ENCODE measurements around the gene GIMAP8.
"Not testable (repeated sequence)": the region's sequence is repeated elsewhere in the genome, so short reads cannot be mapped to it uniquely, and the experiment has no call there.

GIMAP8 gene

GRCh38 chr7:150514748-150515222 is 64.4 kb downstream of the GIMAP8 start, which contains the start of gene GIMAP7:
Gene GIMAP7, plus strand, starts transcription at chr7:150514872. Its CDS starts 5,103 bp downstream, at chr7:150519975.
- no peak for DNase-seq (ENCODE audit: low spot score)

GRCh38 chr7:150515248-150516147 is 65.1 kb downstream of the GIMAP8 start:
- DNase-seq (ENCODE audit: low spot score) = no peak

GRCh38 chr7:150516956-150517745 is 66.7 kb downstream of the GIMAP8 start:
- no peak for DNase-seq (ENCODE audit: low spot score)

- no peak for DNase-seq (ENCODE audit: low spot score)
Observed at GRCh38 chr7:150519310-150519709, 68.9 kb downstream of the GIMAP8 start.

- DNase-seq (ENCODE audit: low spot score) = no peak
Observed at GRCh38 chr7:150520145-150520544, 69.7 kb downstream of the GIMAP8 start.

- not testable (repeated sequence) for DNase-seq (ENCODE audit: low spot score)
Observed at GRCh38 chr7:150522931-150523330, 72.5 kb downstream of the GIMAP8 start.

GRCh38 chr7:150524018-150524417 is 73.6 kb downstream of the GIMAP8 start:
- no peak for DNase-seq (ENCODE audit: low spot score)
